ENCODE data around the gene LRRC8E. TPM values are rescaled to one million over a fixed set of nuclear protein-coding genes. Genes with fewer than 3 reads are reported as not detected.

Gene LRRC8E
- polyA plus RNA-seq, 1 donor (not counting 4 experiments of a cell fraction or from before 2014, with no cell fraction given): 13.5 TPM

- TF ChIP-seq EZH2 (IDR thresholded peaks at IDR 0.05; ENCODE audit: low read length) (peak; percentile 25), CTCF (optimal IDR thresholded peaks at IDR 0.05 in 1 of 3, IDR thresholded peaks at IDR 0.05 in 1 of 3, conservative IDR thresholded peaks at IDR 0.05 in 1 of 3; ENCODE audit: extremely low read depth in 1 of 3, insufficient read depth in 2 of 3, low read length in 3 of 3) (no peak)
- Histone ChIP-seq H3K79me2 (ENCODE audit: control insufficient read depth, insufficient read depth, low read length) (no peaks in the 10 kb centered on the region), H3K9me3 (ENCODE audit: control insufficient read depth, low read depth, low read length) (no peaks in the 10 kb centered on the region), H3K4me3 (ENCODE audit: control insufficient read depth in 2 of 3, extremely low read depth in 1 of 3, insufficient read depth in 2 of 3, low read depth in 1 of 3, low read length in 3 of 3) (peak overlapping the region; percentile 13 to 59 (median 37)), H3K36me3 (ENCODE audit: control insufficient read depth in 2 of 2, extremely low read depth in 1 of 2, insufficient read depth in 2 of 2, low read length in 2 of 2) (peaks cover 3 to 5% of the 10 kb centered on the region in 2 experiments), H3K9ac (ENCODE audit: control insufficient read depth, extremely low read depth, insufficient read depth, low read length) (peak overlapping the region; percentile 40), H2AFZ (ENCODE audit: control insufficient read depth, low read length) (no peak overlapping the region), H3K4me2 (ENCODE audit: control insufficient read depth, extremely low read depth, insufficient read depth, low read depth, low read length) (peak overlapping the region; percentile 81), H3K9me1 (ENCODE audit: control insufficient read depth, extremely low read depth, insufficient read depth, low read length) (no peaks in the 10 kb centered on the region), H4K20me1 (ENCODE audit: control insufficient read depth, extremely low read depth, insufficient read depth, low read length) (no peaks in the 10 kb centered on the region), H3K27ac (ENCODE audit: control insufficient read depth, insufficient read depth, low read length) (no peak overlapping the region), H3K27me3 (ENCODE audit: control insufficient read depth, extremely low read depth, insufficient read depth, low read length) (peaks cover 24% of the 10 kb centered on the region), H3K4me1 (ENCODE audit: control insufficient read depth, extremely low read depth, insufficient read depth, low read length) (peaks cover 17% of the 10 kb centered on the region)
- dilution Hi-C loops (cut with MboI; ENCODE audit: extremely low pct_ligation_motif_present, low sequenced_read_pairs): no loop called here
- FAIRE-seq (no peak), DNase-seq (ENCODE audit: low read depth, low spot score) (no peak)
Observed at GRCh38 chr19:7916103-7916954, 28.0 kb downstream of the LRRC8E start.

- H3K4me3 ChIP-seq (ENCODE audit: control insufficient read depth in 2 of 3, extremely low read depth in 1 of 3, insufficient read depth in 2 of 3, low read depth in 1 of 3, low read length in 3 of 3): peak overlapping the region; percentile 37 to 59 (median 38)
- peaks cover 24% of the 10 kb centered on the region for H3K27me3 ChIP-seq (ENCODE audit: control insufficient read depth, extremely low read depth, insufficient read depth, low read length)
- H2AFZ ChIP-seq (ENCODE audit: control insufficient read depth, low read length): peak overlapping the region; percentile 37
- no peak for TF ChIP-seq CTCF (optimal IDR thresholded peaks at IDR 0.05 in 1 of 3, IDR thresholded peaks at IDR 0.05 in 1 of 3, conservative IDR thresholded peaks at IDR 0.05 in 1 of 3; ENCODE audit: extremely low read depth in 1 of 3, insufficient read depth in 2 of 3, low read length in 3 of 3)
- DNase-seq (ENCODE audit: low read depth, low spot score): no peak
- dilution Hi-C loops (cut with MboI; ENCODE audit: extremely low pct_ligation_motif_present, low sequenced_read_pairs): no loop called here
- no peaks in the 10 kb centered on the region for H3K9me1 ChIP-seq (ENCODE audit: control insufficient read depth, extremely low read depth, insufficient read depth, low read length)
- no peak for FAIRE-seq
- no peak overlapping the region for H3K27ac ChIP-seq (ENCODE audit: control insufficient read depth, insufficient read depth, low read length)
- H3K79me2 ChIP-seq (ENCODE audit: control insufficient read depth, insufficient read depth, low read length): no peaks in the 10 kb centered on the region
- peaks cover 3 to 6% of the 10 kb centered on the region in 2 experiments for H3K36me3 ChIP-seq (ENCODE audit: control insufficient read depth in 2 of 2, extremely low read depth in 1 of 2, insufficient read depth in 2 of 2, low read length in 2 of 2)
- peaks cover 18% of the 10 kb centered on the region for H3K4me1 ChIP-seq (ENCODE audit: control insufficient read depth, extremely low read depth, insufficient read depth, low read length)
- no peaks in the 10 kb centered on the region for H3K9me3 ChIP-seq (ENCODE audit: control insufficient read depth, low read depth, low read length)
- no peaks in the 10 kb centered on the region for H4K20me1 ChIP-seq (ENCODE audit: control insufficient read depth, extremely low read depth, insufficient read depth, low read length)
- peak overlapping the region; percentile 81 for H3K4me2 ChIP-seq (ENCODE audit: control insufficient read depth, extremely low read depth, insufficient read depth, low read depth, low read length)
- peak overlapping the region; percentile 61 for H3K9ac ChIP-seq (ENCODE audit: control insufficient read depth, extremely low read depth, insufficient read depth, low read length)
Observed at GRCh38 chr19:7916955-7917266, 28.6 kb downstream of the LRRC8E start.

All from keratinocyte (primary cell).